Calu3 (cell line): ENCODE data around the gene STAM2. TPM values are rescaled to one million over a fixed set of nuclear protein-coding genes. Genes with fewer than 3 reads are reported as not detected.

Experiments
- BruUV-seq: library from RNA; stranded (reverse); fragments of 400-500 nt; replicated peaks from 2 replicates; lab custom pipeline; 2021; lab: Mats Ljungman, UMichigan
- CTCF ChIA-PET: fragments of 300-600 bp; sonication (Branson Sonifier 250); formaldehyde crosslinking; loops from one replicate; lab custom pipeline; 2022; ENCODE audit warnings: antibody characterized with exemption; lab: Charles Lee
- DNase-seq: peaks from one replicate; pipeline ENCODE4 v3.0.0; 2022
- H3K27ac Mint-ChIP-seq: one replicate; pipeline ENCODE4 v1.8.0; 2022; ENCODE audit warnings: mixed read lengths; ENCODE audit not compliant: unreplicated experiment
- H3K27me3 Mint-ChIP-seq: one replicate; pipeline ENCODE4 v1.8.0; 2022; ENCODE audit warnings: mixed read lengths; ENCODE audit not compliant: unreplicated experiment
- H3K36me3 Mint-ChIP-seq: one replicate; pipeline ENCODE4 v1.8.0; 2022; ENCODE audit warnings: mild to moderate bottlenecking, moderate library complexity, mixed read lengths; ENCODE audit not compliant: insufficient read depth, unreplicated experiment
- H3K4me1 Mint-ChIP-seq: one replicate; pipeline ENCODE4 v1.8.0; 2022; ENCODE audit warnings: mild to moderate bottlenecking, low read depth, mixed read lengths; ENCODE audit not compliant: unreplicated experiment
- H3K4me3 Mint-ChIP-seq: one replicate; pipeline ENCODE4 v1.8.0; 2022; ENCODE audit warnings: mild to moderate bottlenecking, low read depth, moderate library complexity, mixed read lengths; ENCODE audit not compliant: unreplicated experiment
- H3K9me3 Mint-ChIP-seq: one replicate; pipeline ENCODE4 v1.8.0; 2022; ENCODE audit warnings: low read depth, mixed read lengths; ENCODE audit not compliant: unreplicated experiment
- CTCF ChIP-seq: fragments of 200-600 bp; IDR thresholded peaks from one replicate; pipeline ENCODE4 v1.8.0; 2022; ENCODE audit warnings: antibody characterized with exemption; ENCODE audit not compliant: unreplicated experiment
- intact Hi-C: fragments of 100-400 bp; cut with micrococcal nuclease; formaldehyde crosslinking; loops from one replicate; pipeline ENCODE4 v1.10.0; 2022; ENCODE audit not compliant: unreplicated experiment
- total RNA-seq: library from RNA; stranded (reverse); gene quantifications from 2 replicates; pipeline ENCODE4 v1.2.3, GENCODE V29; 2022

The STAM2 gene
- total RNA-seq, 1 experiment from 2014 or later: 28.7 TPM

GRCh38 chr2:152219077-152219828 is 43.7 kb upstream of the STAM2 start:
- Mint-ChIP-seq H3K36me3 (no peaks in the 10 kb centered on the region), H3K27ac (no peak overlapping the region), H3K9me3 (no peaks in the 10 kb centered on the region)

GRCh38 chr2:152201466-152201830 is 25.9 kb upstream of the STAM2 start:
- intact Hi-C loops: loop anchor here (5.0 kb wide), 1 partner anchor 266 kb away; no protein-coding TSS in a partner anchor
- BruUV-seq: no TSS peak
- peak overlapping the region; percentile 95 for H3K27ac Mint-ChIP-seq
- CTCF ChIA-PET: interaction anchor here (0.9 to 1.3 kb wide), 2 partner anchors 9 to 25 kb away, joined by 3 read pairs; no protein-coding TSS in a partner anchor
- peaks cover 43% of the 10 kb centered on the region for H3K4me1 Mint-ChIP-seq
- no peak for TF ChIP-seq CTCF
- peak overlapping the region; percentile 70 for H3K4me3 Mint-ChIP-seq
- no peak for DNase-seq
- no peaks in the 10 kb centered on the region for H3K27me3 Mint-ChIP-seq
- peaks cover 10% of the 10 kb centered on the region for H3K36me3 Mint-ChIP-seq
- no peaks in the 10 kb centered on the region for H3K9me3 Mint-ChIP-seq

More at GRCh38 chr2:152219077-152219828, 43.7 kb upstream of the STAM2 start:
- H3K4me3 Mint-ChIP-seq: no peak overlapping the region
- H3K27me3 Mint-ChIP-seq: no peaks in the 10 kb centered on the region
- H3K4me1 Mint-ChIP-seq: peaks cover 13% of the 10 kb centered on the region
- intact Hi-C loops: no loop called here
- CTCF ChIA-PET: no interaction called here
- no peak for TF ChIP-seq CTCF
- BruUV-seq: no TSS peak
- DNase-seq: no peak

GRCh38 chr2:152200565-152201465 is 25.3 kb upstream of the STAM2 start:
- peak overlapping the region; percentile 95 for H3K27ac Mint-ChIP-seq
- TSS peak; percentile 78 for BruUV-seq
- peak overlapping the region; percentile 70 for H3K4me3 Mint-ChIP-seq
- peaks cover 10% of the 10 kb centered on the region for H3K36me3 Mint-ChIP-seq
- H3K9me3 Mint-ChIP-seq: peaks cover 2% of the 10 kb centered on the region
- DNase-seq: peak; percentile 94
- no peak for TF ChIP-seq CTCF
- H3K4me1 Mint-ChIP-seq: peaks cover 43% of the 10 kb centered on the region
- H3K27me3 Mint-ChIP-seq: no peaks in the 10 kb centered on the region
- intact Hi-C loops: loop anchor here (5.0 kb wide), 1 partner anchor 266 kb away; no protein-coding TSS in a partner anchor
- CTCF ChIA-PET: interaction anchor here (0.9 to 1.3 kb wide), 4 partner anchors 8 to 164 kb away, joined by 3 read pairs; no protein-coding TSS in a partner anchor

GRCh38 chr2:152200101-152200500 is 24.5 kb upstream of the STAM2 start:
- H3K4me1 Mint-ChIP-seq: peaks cover 43% of the 10 kb centered on the region
- peaks cover 2% of the 10 kb centered on the region for H3K9me3 Mint-ChIP-seq
- no peak overlapping the region for H3K27ac Mint-ChIP-seq
- BruUV-seq: no TSS peak
- no peak for DNase-seq
- no peak for TF ChIP-seq CTCF
- H3K36me3 Mint-ChIP-seq: peaks cover 10% of the 10 kb centered on the region
- CTCF ChIA-PET: interaction anchor here (1.1 to 1.3 kb wide), 3 partner anchors 13 to 164 kb away, joined by 3 read pairs; no protein-coding TSS in a partner anchor
- intact Hi-C loops: loop anchor here (5.0 kb wide), 1 partner anchor 267 kb away; no protein-coding TSS in a partner anchor
- no peaks in the 10 kb centered on the region for H3K27me3 Mint-ChIP-seq
- H3K4me3 Mint-ChIP-seq: no peak overlapping the region
